BJ (cell line): Measurements from ENCODE around the gene PTHLH. TPM values are rescaled to one million over a fixed set of nuclear protein-coding genes. Genes with fewer than 3 reads are reported as not detected.

Experiments used
- CTCF ChIA-PET: fragments of 350-600 bp; formaldehyde crosslinking; extraction: SDS; loops from one replicate; lab custom pipeline; 2021; ENCODE audit warnings: antibody characterized with exemption, inconsistent platforms; lab: Yijun Ruan, JAX
- POLR2A ChIA-PET: fragments of 300-600 bp; sonication (Branson Sonifier 250); formaldehyde crosslinking; extraction: SDS; loops from one replicate; lab custom pipeline; 2021; ENCODE audit warnings: antibody characterized with exemption; lab: Charles Lee
- DNase-seq: peaks from one replicate; pipeline ENCODE4 v3.0.0-alpha.2; 2011; ENCODE audit warnings: low read depth
- H3K27me3 ChIP-seq: 2 replicates; pipeline ENCODE4 v1.6.0; 2011; ENCODE audit warnings: low read length; ENCODE audit not compliant: control insufficient read depth, insufficient read depth
- H3K36me3 ChIP-seq: 2 replicates; pipeline ENCODE4 v1.5.1; 2011; ENCODE audit warnings: low read length; ENCODE audit not compliant: control insufficient read depth, insufficient read depth
- H3K4me3 ChIP-seq: 2 replicates; pipeline ENCODE4 v1.5.1; 2011; ENCODE audit warnings: low read depth, mild to moderate bottlenecking, control low read depth, low read length
- CTCF ChIP-seq: IDR thresholded peaks from 2 replicates; pipeline ENCODE4 v1.5.1; 2011; ENCODE audit warnings: low read depth, mild to moderate bottlenecking, control low read depth, inconsistent platforms, low read length, moderate library complexity; ENCODE audit not compliant: insufficient read depth
- polyA plus RNA-seq: library from polyadenylated mRNA; depleted of rRNA; stranded (reverse); fragments of >200 nt; gene quantifications from 2 replicates; pipeline ENCODE4 v1.2.3, GENCODE V29; 2011

PTHLH gene
- polyA plus RNA-seq, 1 experiment = 0.22 TPM

- Histone ChIP-seq H3K4me3 (no peak overlapping the region), H3K36me3 (no peaks in the 10 kb centered on the region), H3K27me3 (peaks cover 27% of the 10 kb centered on the region)
- DNase-seq = no peak
- TF ChIP-seq CTCF = no peak
- CTCF ChIA-PET = interaction anchor here (1.2 kb wide), 1 partner anchor 14 kb away, joined by 5 read pairs; no protein-coding TSS in a partner anchor
- POLR2A ChIA-PET = no interaction called here
Observed at GRCh38 chr12:27971121-27971489, 1.4 kb downstream of the PTHLH start.

GRCh38 chr12:27970401-27971120 lies 2.0 kb downstream of the PTHLH start:
- no peak for TF ChIP-seq CTCF
- Histone ChIP-seq H3K36me3 (no peaks in the 10 kb centered on the region), H3K4me3 (peak overlapping the region; percentile 44), H3K27me3 (peaks cover 24% of the 10 kb centered on the region)
- ChIA-PET CTCF (interaction anchor here (1.2 kb wide), 2 partner anchors 14 to 203 kb away, joined by 4 to 5 read pairs; no protein-coding TSS in a partner anchor), POLR2A (no interaction called here)
- DNase-seq = no peak

- H3K36me3 ChIP-seq = no peaks in the 10 kb centered on the region
- DNase-seq = no peak
- TF ChIP-seq CTCF = peak; percentile 19; the same call in 1 of the 2 replicates
- POLR2A ChIA-PET = no interaction called here
- CTCF ChIA-PET = interaction anchor here (0.7 to 1.4 kb wide), 6 partner anchors 16 to 225 kb away, joined by 3 to 5 read pairs (median 4); no protein-coding TSS in a partner anchor
- H3K27me3 ChIP-seq = peaks cover 22% of the 10 kb centered on the region
- peak overlapping the region; percentile 44 for H3K4me3 ChIP-seq
Observed at GRCh38 chr12:27969624-27970400, 2.7 kb downstream of the PTHLH start.

- H3K4me3 ChIP-seq = peak overlapping the region; percentile 44
- CTCF ChIA-PET = interaction anchor here (0.7 to 1.4 kb wide), 5 partner anchors 16 to 226 kb away, joined by 3 to 5 read pairs (median 3); no protein-coding TSS in a partner anchor
- peaks cover 15% of the 10 kb centered on the region for H3K27me3 ChIP-seq
- no peak for DNase-seq
- no peaks in the 10 kb centered on the region for H3K36me3 ChIP-seq
- POLR2A ChIA-PET = no interaction called here
- peak; percentile 27 for TF ChIP-seq CTCF
Observed at GRCh38 chr12:27968972-27969623, 3.4 kb downstream of the PTHLH start.
